Right lobe of liver (tissue), 6 donors: ENCODE data around the gene CDK14. TPM values are rescaled to one million over a fixed set of nuclear protein-coding genes. Genes with fewer than 3 reads are reported as not detected.

Experiments
- ATAC-seq, 4 donors: fragments of 200-7000 bp; cut with Tn5 transposase; one replicate each; pipeline ENCODE4 v1.9.1; 2020; ENCODE audit warnings: mild to moderate bottlenecking in 4 of 4, moderate library complexity in 4 of 4
- DNase-seq, 3 donors: peaks; one replicate each; pipeline ENCODE4 v3.0.0-alpha.2; 2020
- H3K27ac ChIP-seq, 3 donors: fragments of 200-600 bp; one replicate each; pipeline ENCODE4 v1.8.0; 2022
- H3K27me3 ChIP-seq, 2 donors: fragments of 200-600 bp; one replicate each; pipeline ENCODE4 v1.8.0; 2022
- H3K36me3 ChIP-seq, 4 donors: fragments of 200-600 bp; sonication (generic) in 1 of 4; one replicate each; pipeline versions ENCODE4 v1.5.1 to v1.8.0; 2017 to 2022; ENCODE audit warnings: control low read depth in 1 of 4
- H3K4me1 ChIP-seq, 4 donors: fragments of 200-600 bp; sonication (generic) in 1 of 4; one replicate each; pipeline versions ENCODE4 v1.5.1 to v1.8.0; 2017 to 2022; ENCODE audit warnings: control low read depth in 1 of 4
- H3K4me3 ChIP-seq, 3 donors: fragments of 200-600 bp; one replicate each; pipeline ENCODE4 v1.8.0; 2022
- H3K9me3 ChIP-seq, 4 donors: fragments of 200-600 bp; sonication (generic) in 1 of 4; one replicate each; pipeline versions ENCODE4 v1.5.1 to v1.8.0; 2017 to 2022; ENCODE audit warnings: control low read depth in 1 of 4
- POLR2A ChIP-seq: fragments of 450-650 bp; IDR thresholded peaks from one replicate; pipeline ENCODE4 v1.6.1; 2017; ENCODE audit warnings: antibody characterized with exemption, mild to moderate bottlenecking
- WGBS: methylation state at CpG from one replicate; pipeline ENCODE4 v1.1.6; 2018; ENCODE audit warnings: low coverage, low lambda C conversion rate; ENCODE audit not compliant: insufficient coverage; ENCODE audit errors: missing lambda C conversion rate; 5-methylcytosine and 5-hydroxymethylcytosine counted together
- intact Hi-C, 2 donors: fragments of 100-400 bp; cut with DNase I; formaldehyde crosslinking; loops; one replicate each; pipeline versions ENCODE4 v1.11.2 to v1.14.1; 2022
- total RNA-seq, 6 experiments: library from RNA; depleted of rRNA in 2 of 6; stranded (reverse); fragments of >200 nt in 2 of 6; fragmentation: NEBNext Ultra II Directional in 3 of 6; extraction: Animal tissue kit (Norgen Biotek cat#: 25700) in 3 of 6; gene quantifications; one replicate each; pipeline versions ENCODE4 v1.1.0 to v1.2.4, GENCODE V29; 2016 to 2023
- TF ChIP-seq, protein P1 (sequence below), 4 donors: fragments of 200-600 bp in 3 of 4; fragments of 450-650 bp in 1 of 4; IDR thresholded peaks; one replicate each; pipeline versions ENCODE4 v1.5.1 to v1.8.0; 2016 to 2022; ENCODE audit warnings: antibody characterized with exemption in 4 of 4, mild to moderate bottlenecking in 2 of 4
- donor health status: DM: no; HTN: yes; CAD: no.
- donor health status: DM: no; HTN: no; CAD: no.
- donor health status: DM: no; HTN: no; CAD: no.
- donor health status: DM: no; HTN: yes; CAD: no.
- donor health status: DM: no; HTN: yes; CAD: no.

CDK14 gene
- total RNA-seq, 6 experiments from 2014 or later, result 12.6 to 28.7 (median 17.9) TPM

DNA sequence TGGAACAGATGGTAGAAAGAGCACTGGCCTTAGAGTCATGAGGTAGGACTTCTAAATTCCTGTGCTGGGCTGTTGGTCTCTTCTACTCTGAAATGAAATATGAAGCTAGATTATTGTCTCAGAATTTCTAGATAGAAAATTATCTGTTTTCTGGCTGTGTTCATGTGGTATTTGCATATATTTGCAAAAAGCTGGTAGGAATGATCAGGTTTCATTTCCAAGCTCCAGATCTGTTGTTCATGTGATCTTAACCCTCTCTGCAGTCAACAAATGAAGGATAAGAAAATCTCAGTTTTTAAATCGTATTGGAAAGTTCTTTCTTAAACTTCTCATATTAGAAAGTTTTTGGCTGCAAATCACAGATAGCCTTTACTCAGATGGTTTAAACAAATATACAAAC lies 248.3 kb downstream of the CDK14 start:
- DNase-seq (no peak), ATAC-seq (no peak)
- no peaks in the 10 kb centered on the region for H3K36me3 ChIP-seq
- H3K4me3 ChIP-seq, result no peak overlapping the region
- no peaks in the 10 kb centered on the region for H3K9me3 ChIP-seq
- intact Hi-C loops, result no loop called here
- H3K27me3 ChIP-seq, result no peaks in the 10 kb centered on the region
- no peak overlapping the region for H3K27ac ChIP-seq
- TF ChIP-seq, protein P1, sequence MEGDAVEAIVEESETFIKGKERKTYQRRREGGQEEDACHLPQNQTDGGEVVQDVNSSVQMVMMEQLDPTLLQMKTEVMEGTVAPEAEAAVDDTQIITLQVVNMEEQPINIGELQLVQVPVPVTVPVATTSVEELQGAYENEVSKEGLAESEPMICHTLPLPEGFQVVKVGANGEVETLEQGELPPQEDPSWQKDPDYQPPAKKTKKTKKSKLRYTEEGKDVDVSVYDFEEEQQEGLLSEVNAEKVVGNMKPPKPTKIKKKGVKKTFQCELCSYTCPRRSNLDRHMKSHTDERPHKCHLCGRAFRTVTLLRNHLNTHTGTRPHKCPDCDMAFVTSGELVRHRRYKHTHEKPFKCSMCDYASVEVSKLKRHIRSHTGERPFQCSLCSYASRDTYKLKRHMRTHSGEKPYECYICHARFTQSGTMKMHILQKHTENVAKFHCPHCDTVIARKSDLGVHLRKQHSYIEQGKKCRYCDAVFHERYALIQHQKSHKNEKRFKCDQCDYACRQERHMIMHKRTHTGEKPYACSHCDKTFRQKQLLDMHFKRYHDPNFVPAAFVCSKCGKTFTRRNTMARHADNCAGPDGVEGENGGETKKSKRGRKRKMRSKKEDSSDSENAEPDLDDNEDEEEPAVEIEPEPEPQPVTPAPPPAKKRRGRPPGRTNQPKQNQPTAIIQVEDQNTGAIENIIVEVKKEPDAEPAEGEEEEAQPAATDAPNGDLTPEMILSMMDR (IDR thresholded peaks at IDR 0.05), result no peak
- no peak for TF ChIP-seq POLR2A
- no peaks in the 10 kb centered on the region for H3K4me1 ChIP-seq
- WGBS, result 76% methylated on average over 1 of the region's 1 CpG

DNA sequence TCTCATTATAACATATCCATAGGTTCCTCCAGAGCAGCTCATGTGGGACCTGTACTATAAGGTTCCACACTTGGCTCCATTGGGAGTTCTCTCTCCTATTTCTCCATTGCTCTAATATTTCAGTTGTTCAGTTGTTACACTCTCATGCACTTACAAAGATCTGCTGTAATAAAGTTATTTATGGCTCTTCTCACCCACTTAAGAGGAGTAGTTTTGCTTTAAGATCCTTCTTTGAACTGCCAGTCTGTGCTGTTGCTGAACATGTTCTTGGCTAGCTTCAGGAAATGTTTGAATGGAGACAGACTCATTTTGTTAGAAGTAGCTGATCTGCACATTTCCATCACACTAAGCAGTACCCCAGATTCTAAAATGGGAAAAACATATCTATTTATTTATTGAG lies 250.1 kb downstream of the CDK14 start:
- Histone ChIP-seq H3K4me1 (no peaks in the 10 kb centered on the region), H3K27me3 (no peaks in the 10 kb centered on the region), H3K27ac (no peak overlapping the region), H3K4me3 (no peak overlapping the region), H3K9me3 (no peaks in the 10 kb centered on the region), H3K36me3 (no peaks in the 10 kb centered on the region)
- no peak for ATAC-seq
- no peak for DNase-seq
- intact Hi-C loops, result no loop called here
- TF ChIP-seq, protein P1 (IDR thresholded peaks at IDR 0.05), result no peak
- TF ChIP-seq POLR2A, result no peak

DNA sequence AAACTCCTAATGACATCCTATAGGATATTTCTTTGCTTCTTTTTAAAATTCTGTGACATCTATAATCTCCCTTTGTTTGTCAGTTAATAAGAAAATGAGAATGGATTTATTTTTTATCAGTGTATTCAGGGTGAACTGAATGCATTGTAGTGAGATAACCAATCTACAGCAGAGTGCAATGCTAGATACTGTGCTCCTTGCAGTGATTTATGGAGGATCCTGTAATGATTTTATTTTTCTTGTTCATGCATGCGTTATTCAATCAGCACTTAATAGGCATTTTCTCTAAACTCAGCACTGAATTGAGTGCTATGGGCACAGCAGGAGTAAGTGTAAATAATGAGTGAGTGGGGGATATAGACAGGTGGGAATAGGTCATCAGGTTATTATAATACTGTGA lies 253.9 kb downstream of the CDK14 start:
- TF ChIP-seq, protein P1 (IDR thresholded peaks at IDR 0.05), result no peak
- TF ChIP-seq POLR2A, result no peak
- ATAC-seq, result no peak
- H3K27me3 ChIP-seq, result no peaks in the 10 kb centered on the region
- intact Hi-C loops, result no loop called here
- no peaks in the 10 kb centered on the region for H3K4me1 ChIP-seq
- DNase-seq, result no peak
- WGBS, result 82% methylated on average over 1 of the region's 1 CpG
- no peak overlapping the region for H3K4me3 ChIP-seq
- no peaks in the 10 kb centered on the region for H3K9me3 ChIP-seq
- H3K36me3 ChIP-seq, result no peaks in the 10 kb centered on the region
- no peak overlapping the region for H3K27ac ChIP-seq

DNA sequence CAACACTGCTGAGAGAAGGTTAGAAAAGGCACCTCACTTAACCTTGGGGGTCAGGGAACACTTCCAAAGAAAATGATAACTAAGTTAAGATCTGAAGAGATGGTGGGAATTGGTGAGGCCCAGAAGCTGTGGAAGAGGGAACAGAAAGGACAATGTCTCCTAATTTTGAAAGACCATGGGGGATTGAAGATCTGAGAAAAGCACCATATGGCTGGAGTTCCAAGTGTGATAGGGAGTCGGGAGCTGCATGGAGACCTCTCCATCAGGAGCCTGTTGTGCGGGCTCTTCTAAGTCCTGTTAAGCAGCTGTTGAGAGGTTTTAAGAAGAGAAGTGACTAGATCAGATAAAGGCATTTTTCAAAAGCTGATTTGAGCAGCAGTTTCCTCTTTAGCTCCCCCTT lies 254.3 kb downstream of the CDK14 start:
- no peak for ATAC-seq
- intact Hi-C loops, result no loop called here

More for the DNA sequence above, 254.3 kb downstream of the CDK14 start:
- 100% methylated on average over 1 of the region's 2 CpGs for WGBS
- DNase-seq, result no peak
- no peaks in the 10 kb centered on the region for H3K27me3 ChIP-seq
- TF ChIP-seq, protein P1 (IDR thresholded peaks at IDR 0.05), result no peak
- no peak for TF ChIP-seq POLR2A
- no peaks in the 10 kb centered on the region for H3K36me3 ChIP-seq
- no peaks in the 10 kb centered on the region for H3K4me1 ChIP-seq
- H3K27ac ChIP-seq, result no peak overlapping the region
- no peaks in the 10 kb centered on the region for H3K9me3 ChIP-seq
- H3K4me3 ChIP-seq, result no peak overlapping the region
